HL-60 (cell line): Measurements from ENCODE around the gene DNAJB6.
"Not testable (repeated sequence)": the region's sequence is repeated elsewhere in the genome, so short reads cannot be mapped to it uniquely, and the experiment has no call there.

Experiments
- DNase-seq, 2 experiments: peaks; one replicate each; pipeline ENCODE4 v3.0.0-alpha.2; 2010 to 2020; ENCODE audit warnings: low read depth in 1 of 2, low spot score in 1 of 2
- H3K27ac ChIP-seq: fragments of 250-450 bp; sonication (Bioruptor Pico); replicated peaks from 2 replicates; pipeline ENCODE4 v1.5.1; 2020; ENCODE audit warnings: mild to moderate bottlenecking, moderate library complexity
- H3K27me3 ChIP-seq: fragments of 250-450 bp; sonication (Bioruptor Pico); 2 replicates; pipeline ENCODE4 v1.5.1; 2021; ENCODE audit warnings: mild to moderate bottlenecking, moderate library complexity; ENCODE audit not compliant: insufficient read depth, poor library complexity, severe bottlenecking
- H3K4me3 ChIP-seq: replicated peaks from 2 replicates; pipeline ENCODE4 v1.5.1; 2011; ENCODE audit warnings: mild to moderate bottlenecking, control low read depth, low read length; ENCODE audit not compliant: insufficient read depth
- GABPA ChIP-seq: IDR thresholded peaks from 2 replicates; pipeline ENCODE4 v1.6.1; 2012; ENCODE audit warnings: low read depth
- POLR2AphosphoS5 ChIP-seq: IDR thresholded peaks from 2 replicates; pipeline ENCODE4 v1.6.1; 2012; ENCODE audit warnings: low read depth
- SPI1 ChIP-seq: IDR thresholded peaks from 2 replicates; pipeline ENCODE4 v1.6.1; 2012; ENCODE audit warnings: low read depth, mild to moderate bottlenecking, borderline replicate concordance
- TF ChIP-seq, protein P1 (sequence below): IDR thresholded peaks from one replicate; pipeline ENCODE4 v1.5.1; 2011; ENCODE audit warnings: low read length, control low read depth, inconsistent platforms; ENCODE audit not compliant: insufficient read depth
- TF ChIP-seq, protein P2 (sequence below): IDR thresholded peaks from 2 replicates; pipeline ENCODE4 v1.6.1; 2012; ENCODE audit warnings: low read depth; ENCODE audit not compliant: insufficient replicate concordance

DNAJB6 gene

DNA sequence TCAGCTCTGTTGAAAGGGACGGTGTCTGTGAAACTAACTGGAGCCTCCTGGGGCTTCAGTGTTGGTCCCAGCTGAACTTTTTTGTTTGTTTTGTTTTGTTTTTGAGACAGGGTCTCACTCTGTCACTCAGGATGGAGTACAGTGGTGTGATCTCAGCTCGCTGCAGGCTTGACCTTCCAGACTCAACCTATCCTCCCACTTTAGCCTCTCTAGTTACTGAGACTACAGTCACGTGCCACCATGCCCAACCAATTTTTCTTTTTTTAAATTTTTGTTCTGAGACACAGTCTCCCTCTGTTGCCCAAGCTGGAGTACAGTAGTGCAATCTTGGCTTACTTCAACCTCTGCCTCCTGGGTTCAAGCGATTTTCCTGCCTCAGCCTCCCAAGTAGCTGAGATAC, 13.4 kb upstream of the DNAJB6 start:
- TF ChIP-seq GABPA (no peak), SPI1 (no peak), POLR2AphosphoS5 (no peak)
- TF ChIP-seq, protein P1, sequence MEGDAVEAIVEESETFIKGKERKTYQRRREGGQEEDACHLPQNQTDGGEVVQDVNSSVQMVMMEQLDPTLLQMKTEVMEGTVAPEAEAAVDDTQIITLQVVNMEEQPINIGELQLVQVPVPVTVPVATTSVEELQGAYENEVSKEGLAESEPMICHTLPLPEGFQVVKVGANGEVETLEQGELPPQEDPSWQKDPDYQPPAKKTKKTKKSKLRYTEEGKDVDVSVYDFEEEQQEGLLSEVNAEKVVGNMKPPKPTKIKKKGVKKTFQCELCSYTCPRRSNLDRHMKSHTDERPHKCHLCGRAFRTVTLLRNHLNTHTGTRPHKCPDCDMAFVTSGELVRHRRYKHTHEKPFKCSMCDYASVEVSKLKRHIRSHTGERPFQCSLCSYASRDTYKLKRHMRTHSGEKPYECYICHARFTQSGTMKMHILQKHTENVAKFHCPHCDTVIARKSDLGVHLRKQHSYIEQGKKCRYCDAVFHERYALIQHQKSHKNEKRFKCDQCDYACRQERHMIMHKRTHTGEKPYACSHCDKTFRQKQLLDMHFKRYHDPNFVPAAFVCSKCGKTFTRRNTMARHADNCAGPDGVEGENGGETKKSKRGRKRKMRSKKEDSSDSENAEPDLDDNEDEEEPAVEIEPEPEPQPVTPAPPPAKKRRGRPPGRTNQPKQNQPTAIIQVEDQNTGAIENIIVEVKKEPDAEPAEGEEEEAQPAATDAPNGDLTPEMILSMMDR, result no peak
- TF ChIP-seq, protein P2, sequence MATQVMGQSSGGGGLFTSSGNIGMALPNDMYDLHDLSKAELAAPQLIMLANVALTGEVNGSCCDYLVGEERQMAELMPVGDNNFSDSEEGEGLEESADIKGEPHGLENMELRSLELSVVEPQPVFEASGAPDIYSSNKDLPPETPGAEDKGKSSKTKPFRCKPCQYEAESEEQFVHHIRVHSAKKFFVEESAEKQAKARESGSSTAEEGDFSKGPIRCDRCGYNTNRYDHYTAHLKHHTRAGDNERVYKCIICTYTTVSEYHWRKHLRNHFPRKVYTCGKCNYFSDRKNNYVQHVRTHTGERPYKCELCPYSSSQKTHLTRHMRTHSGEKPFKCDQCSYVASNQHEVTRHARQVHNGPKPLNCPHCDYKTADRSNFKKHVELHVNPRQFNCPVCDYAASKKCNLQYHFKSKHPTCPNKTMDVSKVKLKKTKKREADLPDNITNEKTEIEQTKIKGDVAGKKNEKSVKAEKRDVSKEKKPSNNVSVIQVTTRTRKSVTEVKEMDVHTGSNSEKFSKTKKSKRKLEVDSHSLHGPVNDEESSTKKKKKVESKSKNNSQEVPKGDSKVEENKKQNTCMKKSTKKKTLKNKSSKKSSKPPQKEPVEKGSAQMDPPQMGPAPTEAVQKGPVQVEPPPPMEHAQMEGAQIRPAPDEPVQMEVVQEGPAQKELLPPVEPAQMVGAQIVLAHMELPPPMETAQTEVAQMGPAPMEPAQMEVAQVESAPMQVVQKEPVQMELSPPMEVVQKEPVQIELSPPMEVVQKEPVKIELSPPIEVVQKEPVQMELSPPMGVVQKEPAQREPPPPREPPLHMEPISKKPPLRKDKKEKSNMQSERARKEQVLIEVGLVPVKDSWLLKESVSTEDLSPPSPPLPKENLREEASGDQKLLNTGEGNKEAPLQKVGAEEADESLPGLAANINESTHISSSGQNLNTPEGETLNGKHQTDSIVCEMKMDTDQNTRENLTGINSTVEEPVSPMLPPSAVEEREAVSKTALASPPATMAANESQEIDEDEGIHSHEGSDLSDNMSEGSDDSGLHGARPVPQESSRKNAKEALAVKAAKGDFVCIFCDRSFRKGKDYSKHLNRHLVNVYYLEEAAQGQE, result no peak
- Histone ChIP-seq H3K4me3 (no peak overlapping the region), H3K27me3 (no peaks in the 10 kb centered on the region), H3K27ac (no peak overlapping the region)
- no peak for DNase-seq

DNA sequence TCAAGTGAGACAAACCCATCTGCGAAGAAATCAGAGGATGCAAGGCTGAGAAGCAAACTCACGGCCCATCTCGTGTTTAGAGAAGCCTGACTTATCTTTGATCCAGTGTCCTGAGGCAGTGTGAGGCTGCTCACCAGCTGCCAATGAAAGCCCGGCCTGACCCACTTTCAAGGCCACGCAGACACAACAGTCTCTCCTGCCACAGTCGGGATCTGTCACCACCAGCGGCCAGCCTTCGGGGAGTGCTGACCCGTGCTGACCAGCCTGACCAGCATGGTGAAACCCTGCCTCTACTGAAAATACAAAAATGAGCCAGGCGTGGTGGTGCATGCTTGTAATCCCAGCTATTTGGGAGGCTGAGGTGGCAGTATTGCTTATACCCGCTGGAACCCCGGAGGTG, 7.4 kb upstream of the DNAJB6 start:
- Histone ChIP-seq H3K4me3 (no peak overlapping the region), H3K27ac (no peak overlapping the region), H3K27me3 (no peaks in the 10 kb centered on the region)
- TF ChIP-seq, protein P2, result no peak
- TF ChIP-seq SPI1 (no peak), POLR2AphosphoS5 (no peak), GABPA (no peak)
- TF ChIP-seq, protein P1, result no peak
- no peak for DNase-seq

DNA sequence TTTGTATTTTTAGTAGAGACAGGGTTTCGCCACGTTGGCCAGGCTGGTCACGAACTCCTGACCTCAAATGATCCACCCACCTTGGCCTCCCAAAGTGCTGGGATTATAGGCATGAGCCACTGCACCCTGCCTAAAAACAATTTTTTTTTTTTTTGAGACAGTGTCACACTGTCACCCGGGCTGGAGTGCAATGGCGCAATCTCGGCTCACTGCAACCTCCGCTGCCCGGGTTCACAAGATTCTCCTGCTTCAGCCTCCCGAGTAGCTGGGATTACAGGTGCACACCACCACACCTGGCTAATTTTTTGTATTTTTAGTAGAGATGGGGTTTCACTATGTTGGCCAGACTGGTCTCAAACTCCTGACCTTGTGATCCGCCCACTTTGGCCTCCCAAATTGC, 6.2 kb upstream of the DNAJB6 start:
- DNase-seq, H3K4me3 ChIP-seq, H3K27ac ChIP-seq, H3K27me3 ChIP-seq: not testable (repeated sequence)

DNA sequence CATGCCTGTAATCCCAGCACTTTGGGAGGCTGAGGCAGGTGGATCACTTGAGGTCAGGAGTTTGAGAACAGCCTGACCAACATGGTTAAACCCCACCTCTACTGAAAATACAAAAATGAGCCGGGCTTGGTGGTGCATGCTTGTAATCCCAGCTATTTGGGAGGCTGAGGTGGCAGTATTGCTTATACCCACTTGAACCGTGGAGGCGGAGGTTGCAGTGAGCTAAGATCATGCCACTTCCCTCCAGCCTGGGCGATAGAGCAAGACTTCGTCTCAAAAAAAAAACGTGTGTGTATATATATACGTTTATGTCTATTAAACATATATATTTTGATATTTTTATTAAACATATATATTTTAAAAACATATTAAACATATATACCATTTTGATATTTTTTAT, 5.8 kb upstream of the DNAJB6 start:
- not testable (repeated sequence) for H3K4me3 ChIP-seq, H3K27ac ChIP-seq, DNase-seq, H3K27me3 ChIP-seq

DNA sequence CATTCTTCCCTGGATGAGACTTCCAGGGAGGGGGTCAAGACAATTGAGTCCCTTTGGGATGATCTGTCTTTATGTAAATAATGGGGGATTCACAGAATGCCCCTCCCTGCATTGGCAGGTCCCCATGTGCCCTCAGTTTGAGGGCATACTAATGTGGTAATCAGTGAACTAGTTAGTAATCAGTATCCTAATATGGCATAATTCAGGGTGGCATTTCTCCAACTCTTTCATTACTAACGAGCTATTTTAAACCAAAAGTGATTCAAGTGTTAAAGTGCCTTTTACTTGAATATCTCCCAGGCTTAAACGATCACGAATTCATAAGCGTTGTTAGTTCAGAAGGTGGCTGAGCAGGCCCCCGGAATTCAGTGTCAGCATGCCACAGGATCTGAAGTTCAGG, 1.6 kb upstream of the DNAJB6 start:
- no peak for DNase-seq
- no peaks in the 10 kb centered on the region for H3K27me3 ChIP-seq
- TF ChIP-seq, protein P2, result no peak
- TF ChIP-seq GABPA (no peak), SPI1 (no peak), POLR2AphosphoS5 (no peak)
- TF ChIP-seq, protein P1, result no peak
- no peak overlapping the region for H3K27ac ChIP-seq
- H3K4me3 ChIP-seq, result no peak overlapping the region
